HG02571 (cell line): ENCODE measurements around the gene KRT6A.
"Not testable (repeated sequence)": the region's sequence is repeated elsewhere in the genome, so short reads cannot be mapped to it uniquely, and the experiment has no call there.

Experiments
- ATAC-seq: cut with Tn5 transposase; IDR thresholded peaks from one replicate; pipeline ENCODE4 v1.9.1; 2021; ENCODE audit warnings: mild to moderate bottlenecking, moderate library complexity; ENCODE audit not compliant: unreplicated experiment

Gene KRT6A

GRCh38 chr12:52473768-52474167 lies 19.3 kb downstream of the KRT6A start, which contains the start of gene KRT6C:
KRT6C (minus strand) TSS chr12:52473805; CDS start chr12:52473737, 68 bp downstream.
- ATAC-seq, result no peak

GRCh38 chr12:52469853-52470252 lies 23.2 kb downstream of the KRT6A start:
- ATAC-seq, result no peak

DNA sequence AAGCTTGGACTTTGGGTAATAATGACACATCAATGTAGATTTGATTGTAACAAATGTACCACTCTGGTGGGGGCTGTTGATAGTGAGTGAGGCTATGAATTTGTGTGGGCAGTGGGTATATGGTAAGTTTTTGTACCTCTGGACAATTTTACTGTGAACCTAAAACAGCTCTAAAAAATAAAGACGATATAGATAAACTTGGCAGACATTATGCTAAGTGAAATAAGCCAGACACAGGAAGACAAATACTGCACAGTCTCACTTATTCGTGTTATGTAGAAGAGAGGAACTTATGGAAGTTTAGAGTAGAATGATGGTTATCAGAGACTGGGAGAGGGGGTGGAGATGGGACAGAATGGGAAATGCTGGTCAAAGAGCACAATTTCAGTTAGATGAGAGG lies 28.2 kb downstream of the KRT6A start:
- ATAC-seq, result no peak

DNA sequence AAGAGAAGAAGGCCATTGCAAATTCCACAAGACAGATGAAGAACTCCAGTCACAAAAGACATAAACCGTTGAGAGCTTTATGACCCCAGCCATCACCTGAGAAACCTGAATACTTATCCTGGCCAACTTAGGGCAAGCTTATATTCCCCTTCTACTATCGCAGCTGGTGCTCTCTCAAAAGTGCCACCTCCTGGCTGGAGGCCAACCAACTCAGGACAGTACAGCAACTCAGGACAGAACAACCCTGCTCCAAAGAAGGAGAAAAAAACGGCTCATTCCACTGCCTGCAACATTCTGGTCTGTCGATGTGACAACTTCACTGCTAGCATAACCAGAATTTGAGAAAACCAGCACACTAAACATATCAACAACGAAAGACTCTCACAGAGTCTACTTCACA lies 31.4 kb downstream of the KRT6A start:
- ATAC-seq, result no peak

- no peak for ATAC-seq
Measured at GRCh38 chr12:52458861-52459260, 34.2 kb downstream of the KRT6A start.

GRCh38 chr12:52455821-52456220 lies 37.2 kb downstream of the KRT6A start:
- no peak for ATAC-seq

- no peak for ATAC-seq
Measured at GRCh38 chr12:52454411-52455201, 38.5 kb downstream of the KRT6A start.

GRCh38 chr12:52452101-52452500 lies 41.0 kb downstream of the KRT6A start, which contains the start of gene KRT6B:
KRT6B (minus strand) TSS chr12:52452146; CDS start chr12:52452078, 68 bp downstream.
- ATAC-seq, result no peak

GRCh38 chr12:52448228-52448627 lies 44.8 kb downstream of the KRT6A start:
- no peak for ATAC-seq

DNA sequence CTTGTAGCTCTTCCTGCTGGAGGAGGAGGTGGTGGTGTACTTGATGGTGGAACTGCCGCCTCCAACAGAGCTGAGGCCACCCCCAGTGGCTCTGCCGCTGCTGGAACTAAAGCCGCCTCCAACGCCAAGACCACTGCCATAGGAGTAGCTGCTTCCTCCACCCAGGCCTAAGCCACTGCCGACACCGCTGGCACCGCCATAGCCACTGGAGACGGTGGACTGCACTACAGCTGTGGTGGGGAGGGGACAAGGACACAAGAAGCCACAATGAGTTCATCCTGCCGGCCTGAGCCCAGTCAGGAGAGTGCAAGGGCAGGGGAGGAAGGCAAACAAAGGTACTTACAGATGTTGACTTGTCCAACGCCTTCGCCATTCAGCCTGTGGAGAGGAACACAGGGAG lies 45.9 kb downstream of the KRT6A start:
- ATAC-seq, result not testable (repeated sequence)

- no peak for ATAC-seq
Measured at GRCh38 chr12:52446367-52447045, 46.6 kb downstream of the KRT6A start.

DNA sequence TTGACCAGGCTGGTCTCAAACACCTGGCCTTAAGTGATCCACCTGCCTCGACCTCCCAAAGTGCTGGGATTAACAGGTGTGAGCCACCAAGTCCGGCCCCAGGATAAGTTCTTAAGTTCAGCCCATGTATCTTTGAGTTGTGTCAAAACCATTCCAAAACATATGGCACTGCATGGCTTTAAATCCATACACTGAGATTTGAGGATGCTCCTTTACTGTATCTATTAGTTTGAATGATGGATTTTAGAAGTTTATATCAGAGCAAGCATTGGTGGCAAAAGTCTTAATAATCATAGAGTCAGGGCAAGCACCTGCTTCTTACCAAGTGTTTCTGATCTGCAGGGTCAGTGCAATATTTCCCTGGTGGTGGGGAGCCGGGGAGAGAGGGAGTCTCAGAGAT lies 47.2 kb downstream of the KRT6A start:
- ATAC-seq, result no peak

DNA sequence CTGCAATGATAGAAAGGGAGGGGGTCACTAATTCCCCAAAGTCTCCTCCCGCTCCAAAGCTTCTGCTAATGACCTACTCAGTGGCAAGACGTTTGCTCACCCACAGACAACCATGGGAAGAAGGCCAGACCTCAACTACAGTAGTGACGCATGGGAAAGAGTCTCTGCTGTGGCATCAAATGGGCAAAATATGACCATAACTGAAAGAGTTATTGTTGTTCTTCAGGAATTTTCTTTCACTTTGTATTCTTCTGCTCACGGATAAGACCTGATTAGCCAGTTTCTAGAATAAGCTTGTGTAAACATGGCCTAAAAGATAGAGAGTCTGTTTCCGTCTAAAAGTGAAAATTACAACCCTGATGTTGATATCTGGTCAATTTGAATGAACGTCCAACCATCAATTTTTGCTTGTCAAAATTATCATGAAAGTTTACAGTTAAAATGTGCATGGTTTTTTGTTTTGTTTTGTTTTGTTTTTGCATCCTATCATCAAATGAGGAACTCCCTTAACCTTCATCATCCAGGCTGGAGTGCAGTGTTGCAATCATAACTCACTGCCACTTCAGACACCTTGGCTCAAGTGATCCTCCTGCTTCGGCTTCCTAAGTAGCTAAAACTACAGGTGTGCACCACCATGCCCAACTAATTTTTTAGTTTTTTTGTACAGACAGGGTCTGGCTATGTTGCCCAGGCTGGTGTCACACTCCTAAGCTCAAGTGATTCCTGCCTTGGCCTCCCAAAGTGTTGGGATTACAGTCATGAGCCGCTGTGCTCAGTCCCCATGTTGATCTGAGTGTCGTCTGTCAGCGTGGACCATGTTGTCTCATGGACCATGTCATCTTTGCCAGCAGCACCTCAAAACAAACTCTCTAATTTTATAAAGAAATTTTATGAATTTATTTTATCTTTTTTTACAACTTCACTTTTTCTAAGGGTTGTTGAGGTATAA lies 48.1 kb downstream of the KRT6A start:
- no peak for ATAC-seq

DNA sequence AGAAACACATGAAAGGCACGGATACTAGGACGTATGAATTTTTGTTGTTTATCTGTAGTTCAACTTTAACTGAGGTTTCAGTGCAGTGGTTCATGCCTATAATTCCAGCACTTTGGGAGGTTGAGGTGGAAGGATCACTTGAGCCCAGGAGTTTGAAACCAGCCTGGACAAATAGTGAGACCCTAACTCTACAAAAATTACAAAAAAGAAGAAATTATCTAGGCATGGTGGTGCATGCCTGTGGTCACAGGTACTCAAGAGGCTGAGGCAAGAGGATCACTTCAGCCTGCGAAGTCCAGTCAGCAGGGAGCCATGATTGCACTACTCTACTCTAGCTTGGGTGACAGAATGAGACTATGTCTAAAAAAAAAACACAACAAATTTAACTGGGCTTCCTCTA lies 49.1 kb downstream of the KRT6A start:
- ATAC-seq, result no peak

DNA sequence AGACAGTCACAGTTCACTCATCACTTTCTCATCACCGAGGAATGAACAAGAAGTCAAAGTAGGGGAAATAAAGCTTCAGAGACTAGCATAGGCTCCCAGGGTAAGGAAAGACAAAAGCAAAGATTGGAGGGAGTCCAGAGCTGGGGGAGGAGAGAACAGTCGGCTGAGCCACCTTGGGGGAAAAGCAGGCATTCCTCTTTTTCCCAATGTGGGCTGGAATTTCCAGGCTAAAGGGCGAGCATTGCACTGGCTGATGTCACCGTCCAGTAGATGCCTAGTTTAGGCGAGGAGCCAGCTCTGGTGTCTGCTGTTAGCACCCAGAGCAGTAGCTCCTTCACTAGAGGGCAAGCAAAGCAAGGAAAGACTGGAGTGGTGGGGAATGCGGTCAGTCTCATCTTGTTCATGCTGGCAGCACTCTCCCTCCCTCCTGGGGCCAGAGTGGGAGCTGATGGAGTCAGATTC lies 50.4 kb downstream of the KRT6A start:
- no peak for ATAC-seq

- no peak for ATAC-seq
Measured at GRCh38 chr12:52441320-52441911, 51.6 kb downstream of the KRT6A start.

- no peak for ATAC-seq
Measured at GRCh38 chr12:52440821-52441319, 52.2 kb downstream of the KRT6A start.

- ATAC-seq, result no peak
Measured at GRCh38 chr12:52439845-52440244, 53.2 kb downstream of the KRT6A start.

DNA sequence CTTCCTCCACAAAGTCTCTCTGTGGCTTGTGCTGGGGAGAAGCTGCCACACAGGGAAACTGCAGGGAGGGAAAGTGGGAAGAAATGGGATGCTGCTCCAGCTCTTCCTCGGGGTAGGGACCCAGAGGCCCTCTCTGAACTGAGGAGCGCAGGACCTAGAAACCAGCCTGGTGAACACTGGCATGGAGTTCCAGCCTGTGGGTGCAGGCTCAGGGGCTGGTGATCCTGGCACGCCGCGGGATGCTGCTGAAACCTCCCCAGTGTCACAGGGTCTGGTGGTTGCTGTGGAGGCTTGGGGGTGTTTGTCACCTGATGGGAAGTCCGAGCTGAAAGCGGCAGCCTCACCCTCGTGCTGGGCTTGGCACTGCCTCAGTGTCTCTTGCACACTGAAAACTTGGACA lies 53.6 kb downstream of the KRT6A start:
- no peak for ATAC-seq
